Naive B cell (primary cell): Measurements from ENCODE around the gene SPHK2. TPM values are rescaled to one million over a fixed set of nuclear protein-coding genes. Genes with fewer than 3 reads are reported as not detected.

Source experiments
- ATAC-seq, 2 donors: fragments of 150-1000 bp; cut with Tn5 transposase; 2 replicates each; pipeline ENCODE4 v1.10.0; 2021; ENCODE audit warnings: low read depth in 2 of 2, mild to moderate bottlenecking in 2 of 2, moderate library complexity in 2 of 2
- DNase-seq: peaks from one replicate; pipeline ENCODE4 v3.0.0; 2022
- H3K27ac Mint-ChIP-seq, 6 donors: one replicate each; pipeline ENCODE4 v1.8.0; 2020 to 2022; ENCODE audit warnings: mild to moderate bottlenecking in 6 of 6, mixed read lengths in 6 of 6, moderate library complexity in 5 of 6, inconsistent platforms in 2 of 6
- H3K27me3 Mint-ChIP-seq, 3 donors: one replicate each; pipeline ENCODE4 v1.8.0; 2021 to 2022; ENCODE audit warnings: mixed read lengths in 3 of 3, mild to moderate bottlenecking in 1 of 3
- H3K36me3 Mint-ChIP-seq, 2 donors: one replicate each; pipeline ENCODE4 v1.8.0; 2020 to 2022; ENCODE audit warnings: mixed read lengths in 2 of 2, inconsistent platforms in 1 of 2, mild to moderate bottlenecking in 1 of 2
- H3K4me1 Mint-ChIP-seq, 3 donors: one replicate each; pipeline ENCODE4 v1.8.0; 2020 to 2022; ENCODE audit warnings: mixed read lengths in 3 of 3, inconsistent platforms in 1 of 3, mild to moderate bottlenecking in 1 of 3, moderate library complexity in 1 of 3
- H3K4me3 Mint-ChIP-seq, 8 donors: one replicate each; pipeline ENCODE4 v1.8.0; 2020 to 2022; ENCODE audit warnings: mild to moderate bottlenecking in 8 of 8, mixed read lengths in 8 of 8, moderate library complexity in 8 of 8, inconsistent platforms in 2 of 8
- H3K9me3 Mint-ChIP-seq, 7 donors: one replicate each; pipeline ENCODE4 v1.8.0; 2020 to 2022; ENCODE audit warnings: mixed read lengths in 7 of 7, mild to moderate bottlenecking in 5 of 7, inconsistent platforms in 2 of 7, moderate library complexity in 1 of 7
- polyA plus RNA-seq, 6 donors: library from polyadenylated mRNA; unstranded; fragments of 300-500 nt; fragmentation: Illumina TruSeq; gene quantifications; one replicate each; pipeline ENCODE4 v1.2.3, GENCODE V29; 2021; ENCODE audit warnings: low read depth in 6 of 6

The SPHK2 gene
- polyA plus RNA-seq, 6 donors from 2014 or later: 5.6 to 16.5 (median 10.8) TPM

- H3K27ac Mint-ChIP-seq: no peak overlapping the region
Measured at GRCh38 chr19:48595833-48596232, 23.5 kb upstream of the SPHK2 start.

GRCh38 chr19:48596237-48596636 is 23.1 kb upstream of the SPHK2 start:
- Mint-ChIP-seq H3K27ac (no peak overlapping the region), H3K36me3 (no peaks in the 10 kb centered on the region), H3K9me3 (no peaks in the 10 kb centered on the region), H3K4me3 (no peak overlapping the region), H3K4me1 (no peaks in the 10 kb centered on the region), H3K27me3 (peaks cover 0 to 20% (median 17%) of the 10 kb centered on the region in 3 donors)
- DNase-seq (no peak), ATAC-seq (no peak)

More at GRCh38 chr19:48595833-48596232, 23.5 kb upstream of the SPHK2 start:
- Mint-ChIP-seq H3K36me3 (no peaks in the 10 kb centered on the region), H3K27me3 (peaks cover 0 to 24% (median 17%) of the 10 kb centered on the region in 3 donors), H3K4me1 (no peaks in the 10 kb centered on the region), H3K4me3 (no peak overlapping the region), H3K9me3 (no peaks in the 10 kb centered on the region)
- ATAC-seq (no peak), DNase-seq (no peak)

GRCh38 chr19:48596679-48597465 is 22.4 kb upstream of the SPHK2 start:
- Mint-ChIP-seq H3K4me3 (peak overlapping the region in 2 of 8 donors; percentile 49 to 70), H3K27ac (peak overlapping the region in 1 of 6 donors; percentile 33), H3K9me3 (no peaks in the 10 kb centered on the region), H3K27me3 (peaks cover 0 to 14% (median 11%) of the 10 kb centered on the region in 3 donors), H3K36me3 (no peaks in the 10 kb centered on the region), H3K4me1 (no peaks in the 10 kb centered on the region)
- DNase-seq: no peak
- peak; percentile 32 to 70 for ATAC-seq

GRCh38 chr19:48598996-48599700 is 20.2 kb upstream of the SPHK2 start:
- no peaks in the 10 kb centered on the region for H3K9me3 Mint-ChIP-seq
- DNase-seq: no peak
- no peak overlapping the region for H3K4me3 Mint-ChIP-seq
- no peaks in the 10 kb centered on the region for H3K4me1 Mint-ChIP-seq
- H3K36me3 Mint-ChIP-seq: no peaks in the 10 kb centered on the region
- peaks cover 0 to 13% (median 8%) of the 10 kb centered on the region in 3 donors for H3K27me3 Mint-ChIP-seq
- ATAC-seq: no peak
- no peak overlapping the region for H3K27ac Mint-ChIP-seq

- no peak for ATAC-seq
- no peaks in the 10 kb centered on the region for H3K36me3 Mint-ChIP-seq
- H3K4me1 Mint-ChIP-seq: no peaks in the 10 kb centered on the region
- H3K27me3 Mint-ChIP-seq: peaks cover 0 to 13% (median 8%) of the 10 kb centered on the region in 3 donors
- no peak overlapping the region for H3K27ac Mint-ChIP-seq
- H3K9me3 Mint-ChIP-seq: no peaks in the 10 kb centered on the region
- H3K4me3 Mint-ChIP-seq: no peak overlapping the region
- no peak for DNase-seq
Measured at GRCh38 chr19:48600679-48601417, 18.5 kb upstream of the SPHK2 start.

- Mint-ChIP-seq H3K9me3 (no peaks in the 10 kb centered on the region), H3K4me3 (no peak overlapping the region), H3K4me1 (no peaks in the 10 kb centered on the region), H3K27ac (no peak overlapping the region), H3K27me3 (peaks cover 0 to 9% (median 8%) of the 10 kb centered on the region in 3 donors), H3K36me3 (no peaks in the 10 kb centered on the region)
- no peak for DNase-seq
- ATAC-seq: no peak
Measured at GRCh38 chr19:48603001-48603400, 16.3 kb upstream of the SPHK2 start.

GRCh38 chr19:48603449-48603848 is 15.9 kb upstream of the SPHK2 start:
- H3K4me3 Mint-ChIP-seq: no peak overlapping the region
- H3K27me3 Mint-ChIP-seq: peaks cover 0 to 5% (median 4%) of the 10 kb centered on the region in 3 donors
- H3K27ac Mint-ChIP-seq: no peak overlapping the region
- H3K4me1 Mint-ChIP-seq: peaks cover under 1 to 2% (median under 1%) of the 10 kb centered on the region in 3 donors
- no peaks in the 10 kb centered on the region for H3K9me3 Mint-ChIP-seq
- H3K36me3 Mint-ChIP-seq: no peaks in the 10 kb centered on the region
- DNase-seq (no peak), ATAC-seq (no peak)

- Mint-ChIP-seq H3K27me3 (peaks cover 0 to 1% (median under 1%) of the 10 kb centered on the region in 3 donors), H3K4me3 (peak overlapping the region in 1 of 8 donors; percentile 42), H3K9me3 (no peaks in the 10 kb centered on the region), H3K36me3 (no peaks in the 10 kb centered on the region), H3K27ac (no peak overlapping the region), H3K4me1 (peaks cover 4 to 6% (median 5%) of the 10 kb centered on the region in 3 donors)
- ATAC-seq (no peak), DNase-seq (no peak)
Measured at GRCh38 chr19:48603850-48604249, 15.5 kb upstream of the SPHK2 start.

GRCh38 chr19:48606463-48607358 is 12.6 kb upstream of the SPHK2 start, which contains the start of gene SPACA4:
TSS of gene SPACA4 (plus strand) at chr19:48606742. CDS start at chr19:48606979, 237 bp downstream.
- Mint-ChIP-seq H3K36me3 (no peaks in the 10 kb centered on the region), H3K27me3 (no peaks in the 10 kb centered on the region), H3K9me3 (no peaks in the 10 kb centered on the region), H3K4me1 (peaks cover 6 to 12% (median 8%) of the 10 kb centered on the region in 3 donors), H3K27ac (peak within 1 kb of the TSS in 1 of 6 donors; percentile 66), H3K4me3 (no peak within 1 kb of the TSS)
- ATAC-seq (no peak), DNase-seq (no peak)

GRCh38 chr19:48607359-48607755 is 11.9 kb upstream of the SPHK2 start:
- Mint-ChIP-seq H3K27me3 (no peaks in the 10 kb centered on the region), H3K4me3 (no peak overlapping the region), H3K9me3 (no peaks in the 10 kb centered on the region), H3K36me3 (no peaks in the 10 kb centered on the region), H3K27ac (peak overlapping the region in 1 of 6 donors; percentile 66), H3K4me1 (peaks cover 6 to 12% (median 8%) of the 10 kb centered on the region in 3 donors)
- DNase-seq (no peak), ATAC-seq (no peak)

GRCh38 chr19:48608798-48609263 is 10.5 kb upstream of the SPHK2 start:
- H3K4me3 Mint-ChIP-seq: peak overlapping the region in 6 of 8 donors; percentile 5 to 75 (median 50)
- H3K36me3 Mint-ChIP-seq: no peaks in the 10 kb centered on the region
- DNase-seq (peak; percentile 65), ATAC-seq (peak; percentile 98 to 99)
- no peaks in the 10 kb centered on the region for H3K27me3 Mint-ChIP-seq
- H3K9me3 Mint-ChIP-seq: no peaks in the 10 kb centered on the region
- peak overlapping the region in 2 of 6 donors; percentile 38 to 89 for H3K27ac Mint-ChIP-seq
- peaks cover 9 to 17% (median 11%) of the 10 kb centered on the region in 3 donors for H3K4me1 Mint-ChIP-seq

GRCh38 chr19:48609571-48610108 is 9.7 kb upstream of the SPHK2 start:
- Mint-ChIP-seq H3K27me3 (no peaks in the 10 kb centered on the region), H3K4me1 (peaks cover 15 to 20% (median 17%) of the 10 kb centered on the region in 3 donors), H3K36me3 (no peaks in the 10 kb centered on the region), H3K27ac (no peak overlapping the region), H3K4me3 (no peak overlapping the region), H3K9me3 (no peaks in the 10 kb centered on the region)
- DNase-seq: no peak
- no peak for ATAC-seq
